HepG2 (cell line): ENCODE data around the gene USP17L12.
"Not testable (repeated sequence)": the region's sequence is repeated elsewhere in the genome, so short reads cannot be mapped to it uniquely, and the experiment has no call there.

ENCODE experiments used
- CTCF ChIP-seq: sonication (generic); formaldehyde crosslinking; IDR thresholded peaks from 2 replicates; pipeline ENCODE4 v1.5.0; 2020; ENCODE audit warnings: mild to moderate bottlenecking, missing genetic modification reagents, moderate library complexity
- TBP ChIP-seq: sonication (generic); formaldehyde crosslinking; IDR thresholded peaks from 2 replicates; pipeline ENCODE4 v1.5.0; 2020; ENCODE audit warnings: missing genetic modification reagents
- ZNF292 ChIP-seq: sonication (generic); formaldehyde crosslinking; IDR thresholded peaks from 2 replicates; pipeline ENCODE4 v1.8.1; 2022; ENCODE audit warnings: mild to moderate bottlenecking, low read depth, missing genetic modification reagents, borderline replicate concordance
- TF ChIP-seq, protein P1 (sequence below), 2 experiments: sonication (generic) in 1 of 2; formaldehyde crosslinking in 1 of 2; IDR thresholded peaks; 2 replicates each; pipeline versions ENCODE4 v1.5.1 to v1.6.1; 2011 to 2020; ENCODE audit warnings: borderline replicate concordance in 1 of 2, low read depth in 1 of 2, low read length in 1 of 2, mild to moderate bottlenecking in 1 of 2, missing genetic modification reagents in 1 of 2, moderate library complexity in 1 of 2

GRCh38 chr4:9230249-9230648 is 10.3 kb downstream of the USP17L12 start:
- TF ChIP-seq, protein P1, sequence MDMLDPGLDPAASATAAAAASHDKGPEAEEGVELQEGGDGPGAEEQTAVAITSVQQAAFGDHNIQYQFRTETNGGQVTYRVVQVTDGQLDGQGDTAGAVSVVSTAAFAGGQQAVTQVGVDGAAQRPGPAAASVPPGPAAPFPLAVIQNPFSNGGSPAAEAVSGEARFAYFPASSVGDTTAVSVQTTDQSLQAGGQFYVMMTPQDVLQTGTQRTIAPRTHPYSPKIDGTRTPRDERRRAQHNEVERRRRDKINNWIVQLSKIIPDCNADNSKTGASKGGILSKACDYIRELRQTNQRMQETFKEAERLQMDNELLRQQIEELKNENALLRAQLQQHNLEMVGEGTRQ (IDR thresholded peaks at IDR 0.05; ENCODE audit: low read depth, low read length): not testable (repeated sequence)
- TF ChIP-seq, protein P1 (CRISPR knock-in tag; IDR thresholded peaks at IDR 0.05; ENCODE audit: borderline replicate concordance): not testable (repeated sequence)
- TF ChIP-seq CTCF (CRISPR knock-in tag); ZNF292 (CRISPR knock-in tag); TBP: not testable (repeated sequence)
